K562 (cell line): ENCODE data around the gene ABCF2. TPM values are rescaled to one million over a fixed set of nuclear protein-coding genes. Genes with fewer than 3 reads are reported as not detected.

Experiments
- CBX3 ChIP-seq, 2 experiments: IDR thresholded peaks; 1 replicate in 1 of 2; 2 replicates in 1 of 2; pipeline ENCODE4 v1.6.1; 2012; ENCODE audit warnings: inconsistent platforms in 2 of 2, low read length in 2 of 2, borderline replicate concordance in 1 of 2, control low read depth in 1 of 2
- ERF ChIP-seq: fragments of 450-650 bp; formaldehyde crosslinking; IDR thresholded peaks from 2 replicates; pipeline ENCODE4 v1.4.0; 2020; ENCODE audit warnings: mild to moderate bottlenecking, mixed read lengths
- HDAC2 ChIP-seq: fragments of 450-650 bp; IDR thresholded peaks from 2 replicates; pipeline ENCODE4 v1.6.1; 2016; ENCODE audit warnings: mild to moderate bottlenecking
- IFI16 ChIP-seq: fragments of 250-450 bp; sonication (Bioruptor Pico); IDR thresholded peaks from 2 replicates; pipeline ENCODE4 v2.1.2; 2022; ENCODE audit warnings: mild to moderate bottlenecking, inconsistent platforms
- NCOA4 ChIP-seq: fragments of 450-650 bp; IDR thresholded peaks from 2 replicates; pipeline ENCODE4 v1.6.1; 2018; ENCODE audit warnings: mild to moderate bottlenecking; ENCODE audit not compliant: partially characterized antibody
- PRPF4 ChIP-seq: fragments of 200-400 bp; formaldehyde crosslinking; IDR thresholded peaks from one replicate; pipeline ENCODE4 v1.6.1; 2017; ENCODE audit warnings: low read length, low read depth, mild to moderate bottlenecking; ENCODE audit not compliant: insufficient read depth, poor library complexity, severe bottlenecking
- SMARCC2 ChIP-seq: fragments of 450-650 bp; IDR thresholded peaks from 2 replicates; pipeline ENCODE4 v1.6.1; 2017; ENCODE audit warnings: antibody characterized with exemption, moderate library complexity, mild to moderate bottlenecking, low read depth
- XRCC3 ChIP-seq: fragments of 450-650 bp; IDR thresholded peaks from 2 replicates; pipeline ENCODE4 v1.6.1; 2017; ENCODE audit warnings: mild to moderate bottlenecking, moderate library complexity
- ZNF12 ChIP-seq: sonication (generic); formaldehyde crosslinking; IDR thresholded peaks from 2 replicates; pipeline ENCODE4 v1.4.0; 2020; ENCODE audit warnings: mild to moderate bottlenecking, missing genetic modification reagents
- ZNF431 ChIP-seq: sonication (generic); formaldehyde crosslinking; IDR thresholded peaks from 2 replicates; pipeline ENCODE4 v1.8.0; 2022; ENCODE audit warnings: mild to moderate bottlenecking, missing genetic modification reagents
- polyA plus RNA-seq, 8 experiments: library from polyadenylated mRNA; depleted of rRNA in 4 of 8; stranded (reverse) in 5 of 8; unstranded in 3 of 8; fragments of >200 nt; fragmentation: Nextera tagmentation in 2 of 8; fragmentation: Illumina TruSeq in 1 of 8; extraction: Ambion mirVana in 2 of 8; extraction: Trizol in 1 of 8; gene quantifications; 2 replicates each; pipeline versions ENCODE4 v1.2.1 to v1.2.3, GENCODE V29; 2011 to 2014; ENCODE audit warnings: inconsistent platforms in 1 of 8, missing spikeins in 1 of 8
- total RNA-seq, 7 experiments: library from RNA; depleted of rRNA in 6 of 7; stranded (reverse); fragments of >200 nt in 6 of 7; fragmentation: Illumina TruSeq in 2 of 7; extraction: Trizol in 2 of 7; gene quantifications; 2 replicates each; pipeline versions ENCODE4 v1.2.1 to v1.2.3, GENCODE V29; 2011 to 2021; ENCODE audit warnings: low replicate concordance in 1 of 7
- TF ChIP-seq, protein P1 (sequence below), 2 experiments: fragments of 450-650 bp; IDR thresholded peaks; 2 replicates each; pipeline ENCODE4 v1.6.1; 2018; ENCODE audit warnings: mild to moderate bottlenecking in 2 of 2, low read depth in 1 of 2; ENCODE audit not compliant: partially characterized antibody in 2 of 2
- TF ChIP-seq, protein P2 (sequence below): IDR thresholded peaks from 3 replicates; pipeline ENCODE4 v1.6.1; 2011; ENCODE audit warnings: borderline replicate concordance, mild to moderate bottlenecking; ENCODE audit not compliant: insufficient read length, insufficient read depth
- TF ChIP-seq, protein P3 (sequence below): fragments of 250-450 bp; sonication (Bioruptor Pico); IDR thresholded peaks from 2 replicates; pipeline ENCODE4 v1.8.0; 2021; ENCODE audit warnings: moderate library complexity, mild to moderate bottlenecking, inconsistent platforms
- TF ChIP-seq, protein P4 (sequence below): fragments of 450-650 bp; IDR thresholded peaks from 2 replicates; pipeline ENCODE4 v1.6.1; 2017; ENCODE audit warnings: antibody characterized with exemption, mild to moderate bottlenecking
- TF ChIP-seq, protein P5 (sequence below), 2 experiments: IDR thresholded peaks; 2 replicates each; pipeline ENCODE4 v1.6.1; 2011; ENCODE audit warnings: borderline replicate concordance in 1 of 2, control low read depth in 1 of 2, low read depth in 1 of 2, low read length in 1 of 2, mild to moderate bottlenecking in 1 of 2, mixed read lengths in 1 of 2, moderate library complexity in 1 of 2; ENCODE audit not compliant: insufficient read depth in 1 of 2, insufficient read length in 1 of 2, poor library complexity in 1 of 2, severe bottlenecking in 1 of 2; ENCODE audit errors: extremely low read depth in 1 of 2

ABCF2 gene
- total and polyA plus RNA-seq, 9 of the 15 experiments (the other 6 are each of a cell fraction or from before 2014, with no cell fraction given) = 62.1 to 224 (median 113) TPM

DNA sequence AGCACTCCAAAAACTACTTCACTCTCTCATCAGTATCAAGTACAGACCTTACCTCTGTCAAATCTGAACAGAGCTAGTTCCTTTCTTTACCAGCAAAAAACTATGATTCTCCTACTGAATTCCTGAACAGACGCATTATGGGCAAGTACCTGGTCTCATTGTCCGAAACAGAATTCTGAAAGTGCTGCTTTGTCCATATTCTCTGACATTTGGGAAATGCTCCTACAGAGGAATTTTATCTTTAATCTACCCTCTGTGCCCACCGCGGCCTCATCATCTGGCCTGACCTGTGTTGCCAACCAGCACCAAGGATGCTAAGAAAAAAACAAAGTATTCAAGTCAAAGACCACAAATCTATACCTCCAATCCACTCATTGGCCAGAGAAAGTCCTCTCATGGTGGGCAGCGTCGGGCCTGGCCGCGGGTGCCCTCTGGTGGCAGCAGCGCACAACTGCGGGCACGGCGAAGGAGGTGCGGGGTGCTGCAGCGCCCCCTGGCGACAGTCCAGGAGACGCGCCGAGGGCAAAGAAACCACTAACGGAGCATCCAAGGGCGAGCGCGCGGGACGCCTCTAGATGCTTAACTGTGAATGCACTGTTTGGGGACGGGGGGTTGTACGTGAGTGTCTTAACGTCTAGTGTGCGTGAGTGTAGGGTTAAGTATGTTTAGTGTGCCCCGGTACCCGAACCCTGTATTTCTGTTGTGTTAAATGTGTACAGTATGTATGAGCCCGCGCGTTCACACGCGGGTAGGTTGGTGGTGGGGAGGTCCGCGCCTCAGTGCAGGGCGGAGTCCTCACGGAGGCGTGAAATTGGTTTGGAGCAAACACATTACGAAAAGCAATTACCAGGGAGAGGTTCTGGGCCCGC, 54.5 kb downstream of the ABCF2 start (continued):
- TF ChIP-seq ZNF431 (CRISPR knock-in tag) (no peak), XRCC3 (no peak), NCOA4 (no peak), ERF (CRISPR knock-in tag) (0 out of 2 replicates have a peak, but pooled peaks have one; percentile 19), ZNF12 (CRISPR knock-in tag) (no peak), CBX3 (IDR thresholded peaks at IDR 0.05; ENCODE audit: borderline replicate concordance in 1 of 2, low read length in 2 of 2) (peak in 1 of 2 experiments; percentile 81; a peak in 1 of 3 replicates), SMARCC2 (no peak), HDAC2 (no peak), IFI16 (CRISPR knock-in tag) (no peak), PRPF4 (no peak)
- TF ChIP-seq, protein P1, sequence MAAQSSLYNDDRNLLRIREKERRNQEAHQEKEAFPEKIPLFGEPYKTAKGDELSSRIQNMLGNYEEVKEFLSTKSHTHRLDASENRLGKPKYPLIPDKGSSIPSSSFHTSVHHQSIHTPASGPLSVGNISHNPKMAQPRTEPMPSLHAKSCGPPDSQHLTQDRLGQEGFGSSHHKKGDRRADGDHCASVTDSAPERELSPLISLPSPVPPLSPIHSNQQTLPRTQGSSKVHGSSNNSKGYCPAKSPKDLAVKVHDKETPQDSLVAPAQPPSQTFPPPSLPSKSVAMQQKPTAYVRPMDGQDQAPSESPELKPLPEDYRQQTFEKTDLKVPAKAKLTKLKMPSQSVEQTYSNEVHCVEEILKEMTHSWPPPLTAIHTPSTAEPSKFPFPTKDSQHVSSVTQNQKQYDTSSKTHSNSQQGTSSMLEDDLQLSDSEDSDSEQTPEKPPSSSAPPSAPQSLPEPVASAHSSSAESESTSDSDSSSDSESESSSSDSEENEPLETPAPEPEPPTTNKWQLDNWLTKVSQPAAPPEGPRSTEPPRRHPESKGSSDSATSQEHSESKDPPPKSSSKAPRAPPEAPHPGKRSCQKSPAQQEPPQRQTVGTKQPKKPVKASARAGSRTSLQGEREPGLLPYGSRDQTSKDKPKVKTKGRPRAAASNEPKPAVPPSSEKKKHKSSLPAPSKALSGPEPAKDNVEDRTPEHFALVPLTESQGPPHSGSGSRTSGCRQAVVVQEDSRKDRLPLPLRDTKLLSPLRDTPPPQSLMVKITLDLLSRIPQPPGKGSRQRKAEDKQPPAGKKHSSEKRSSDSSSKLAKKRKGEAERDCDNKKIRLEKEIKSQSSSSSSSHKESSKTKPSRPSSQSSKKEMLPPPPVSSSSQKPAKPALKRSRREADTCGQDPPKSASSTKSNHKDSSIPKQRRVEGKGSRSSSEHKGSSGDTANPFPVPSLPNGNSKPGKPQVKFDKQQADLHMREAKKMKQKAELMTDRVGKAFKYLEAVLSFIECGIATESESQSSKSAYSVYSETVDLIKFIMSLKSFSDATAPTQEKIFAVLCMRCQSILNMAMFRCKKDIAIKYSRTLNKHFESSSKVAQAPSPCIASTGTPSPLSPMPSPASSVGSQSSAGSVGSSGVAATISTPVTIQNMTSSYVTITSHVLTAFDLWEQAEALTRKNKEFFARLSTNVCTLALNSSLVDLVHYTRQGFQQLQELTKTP (IDR thresholded peaks at IDR 0.05; ENCODE audit: low read depth in 1 of 2, partially characterized antibody in 2 of 2) = no peak
- TF ChIP-seq, protein P2, sequence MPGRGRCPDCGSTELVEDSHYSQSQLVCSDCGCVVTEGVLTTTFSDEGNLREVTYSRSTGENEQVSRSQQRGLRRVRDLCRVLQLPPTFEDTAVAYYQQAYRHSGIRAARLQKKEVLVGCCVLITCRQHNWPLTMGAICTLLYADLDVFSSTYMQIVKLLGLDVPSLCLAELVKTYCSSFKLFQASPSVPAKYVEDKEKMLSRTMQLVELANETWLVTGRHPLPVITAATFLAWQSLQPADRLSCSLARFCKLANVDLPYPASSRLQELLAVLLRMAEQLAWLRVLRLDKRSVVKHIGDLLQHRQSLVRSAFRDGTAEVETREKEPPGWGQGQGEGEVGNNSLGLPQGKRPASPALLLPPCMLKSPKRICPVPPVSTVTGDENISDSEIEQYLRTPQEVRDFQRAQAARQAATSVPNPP = no peak
- TF ChIP-seq, protein P3, sequence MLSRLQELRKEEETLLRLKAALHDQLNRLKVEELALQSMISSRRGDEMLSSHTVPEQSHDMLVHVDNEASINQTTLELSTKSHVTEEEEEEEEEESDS = no peak
- TF ChIP-seq, protein P4, sequence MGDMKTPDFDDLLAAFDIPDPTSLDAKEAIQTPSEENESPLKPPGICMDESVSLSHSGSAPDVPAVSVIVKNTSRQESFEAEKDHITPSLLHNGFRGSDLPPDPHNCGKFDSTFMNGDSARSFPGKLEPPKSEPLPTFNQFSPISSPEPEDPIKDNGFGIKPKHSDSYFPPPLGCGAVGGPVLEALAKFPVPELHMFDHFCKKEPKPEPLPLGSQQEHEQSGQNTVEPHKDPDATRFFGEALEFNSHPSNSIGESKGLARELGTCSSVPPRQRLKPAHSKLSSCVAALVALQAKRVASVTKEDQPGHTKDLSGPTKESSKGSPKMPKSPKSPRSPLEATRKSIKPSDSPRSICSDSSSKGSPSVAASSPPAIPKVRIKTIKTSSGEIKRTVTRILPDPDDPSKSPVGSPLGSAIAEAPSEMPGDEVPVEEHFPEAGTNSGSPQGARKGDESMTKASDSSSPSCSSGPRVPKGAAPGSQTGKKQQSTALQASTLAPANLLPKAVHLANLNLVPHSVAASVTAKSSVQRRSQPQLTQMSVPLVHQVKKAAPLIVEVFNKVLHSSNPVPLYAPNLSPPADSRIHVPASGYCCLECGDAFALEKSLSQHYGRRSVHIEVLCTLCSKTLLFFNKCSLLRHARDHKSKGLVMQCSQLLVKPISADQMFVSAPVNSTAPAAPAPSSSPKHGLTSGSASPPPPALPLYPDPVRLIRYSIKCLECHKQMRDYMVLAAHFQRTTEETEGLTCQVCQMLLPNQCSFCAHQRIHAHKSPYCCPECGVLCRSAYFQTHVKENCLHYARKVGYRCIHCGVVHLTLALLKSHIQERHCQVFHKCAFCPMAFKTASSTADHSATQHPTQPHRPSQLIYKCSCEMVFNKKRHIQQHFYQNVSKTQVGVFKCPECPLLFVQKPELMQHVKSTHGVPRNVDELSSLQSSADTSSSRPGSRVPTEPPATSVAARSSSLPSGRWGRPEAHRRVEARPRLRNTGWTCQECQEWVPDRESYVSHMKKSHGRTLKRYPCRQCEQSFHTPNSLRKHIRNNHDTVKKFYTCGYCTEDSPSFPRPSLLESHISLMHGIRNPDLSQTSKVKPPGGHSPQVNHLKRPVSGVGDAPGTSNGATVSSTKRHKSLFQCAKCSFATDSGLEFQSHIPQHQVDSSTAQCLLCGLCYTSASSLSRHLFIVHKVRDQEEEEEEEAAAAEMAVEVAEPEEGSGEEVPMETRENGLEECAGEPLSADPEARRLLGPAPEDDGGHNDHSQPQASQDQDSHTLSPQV = no peak; the same call in none of the 2 replicates
- TF ChIP-seq, protein P5, sequence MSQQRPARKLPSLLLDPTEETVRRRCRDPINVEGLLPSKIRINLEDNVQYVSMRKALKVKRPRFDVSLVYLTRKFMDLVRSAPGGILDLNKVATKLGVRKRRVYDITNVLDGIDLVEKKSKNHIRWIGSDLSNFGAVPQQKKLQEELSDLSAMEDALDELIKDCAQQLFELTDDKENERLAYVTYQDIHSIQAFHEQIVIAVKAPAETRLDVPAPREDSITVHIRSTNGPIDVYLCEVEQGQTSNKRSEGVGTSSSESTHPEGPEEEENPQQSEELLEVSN (IDR thresholded peaks at IDR 0.05; ENCODE audit: borderline replicate concordance in 1 of 2, extremely low read depth in 1 of 2, insufficient read depth in 1 of 2, insufficient read length in 1 of 2, low read depth in 1 of 2, low read length in 1 of 2, poor library complexity in 1 of 2, severe bottlenecking in 1 of 2) = peak in 1 of 2 experiments; percentile 35
